CD4-positive, alpha-beta T cell treated with Interferon gamma for 1 hour (primary cell): ENCODE results near the gene METTL4.
"Not testable (repeated sequence)": the region's sequence is repeated elsewhere in the genome, so short reads cannot be mapped to it uniquely, and the experiment has no call there.

Source experiments
- DNase-seq: peaks from one replicate; pipeline ENCODE4 v3.0.0-alpha.2; 2020

The METTL4 gene

GRCh38 chr18:2557536-2557935, 13.8 kb downstream of the METTL4 start:
- no peak for DNase-seq

GRCh38 chr18:2555895-2556294, 15.4 kb downstream of the METTL4 start:
- DNase-seq, result no peak

- DNase-seq, result no peak
These were observed 16.6 kb downstream of the METTL4 start for GRCh38 chr18:2554696-2555095.

DNA sequence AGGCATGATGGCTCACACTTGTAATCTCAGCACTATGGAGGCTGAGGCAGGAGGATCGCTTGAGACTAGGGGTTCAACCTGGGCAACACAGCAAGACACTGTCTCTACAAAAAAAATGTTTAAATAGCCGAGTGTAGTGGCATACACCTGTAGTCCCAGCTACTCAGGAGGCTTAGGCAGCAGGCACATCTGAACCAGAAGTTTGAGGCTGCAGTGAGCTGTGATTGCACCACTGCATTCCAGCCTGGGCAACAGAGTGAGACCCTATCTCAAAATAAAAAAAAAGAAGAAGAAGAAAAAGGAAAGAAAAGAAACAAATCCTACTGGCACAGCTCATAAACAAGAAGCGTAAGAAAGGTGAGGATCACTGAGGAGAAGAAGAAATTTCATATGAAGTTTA, 19.9 kb downstream of the METTL4 start:
- no peak for DNase-seq

DNA sequence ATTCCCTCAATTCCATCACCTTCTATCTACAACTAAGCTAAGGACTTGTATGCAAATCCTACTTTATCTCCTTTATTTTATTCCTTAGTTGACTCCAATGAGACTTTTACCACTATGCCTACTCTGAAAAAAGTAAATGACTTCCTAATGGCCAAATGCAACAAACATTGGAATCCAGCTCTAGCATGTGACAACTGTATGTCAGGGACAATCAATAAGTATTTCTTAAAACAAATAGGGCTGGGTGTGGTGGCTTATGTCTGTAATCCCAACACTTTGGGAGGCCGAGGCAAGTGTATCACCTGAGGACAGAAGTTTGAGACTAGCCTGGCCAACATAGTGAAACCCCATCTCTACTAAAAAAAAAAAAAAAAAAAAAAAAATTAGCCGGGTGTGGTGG, 21.8 kb downstream of the METTL4 start:
- DNase-seq, result no peak

DNA sequence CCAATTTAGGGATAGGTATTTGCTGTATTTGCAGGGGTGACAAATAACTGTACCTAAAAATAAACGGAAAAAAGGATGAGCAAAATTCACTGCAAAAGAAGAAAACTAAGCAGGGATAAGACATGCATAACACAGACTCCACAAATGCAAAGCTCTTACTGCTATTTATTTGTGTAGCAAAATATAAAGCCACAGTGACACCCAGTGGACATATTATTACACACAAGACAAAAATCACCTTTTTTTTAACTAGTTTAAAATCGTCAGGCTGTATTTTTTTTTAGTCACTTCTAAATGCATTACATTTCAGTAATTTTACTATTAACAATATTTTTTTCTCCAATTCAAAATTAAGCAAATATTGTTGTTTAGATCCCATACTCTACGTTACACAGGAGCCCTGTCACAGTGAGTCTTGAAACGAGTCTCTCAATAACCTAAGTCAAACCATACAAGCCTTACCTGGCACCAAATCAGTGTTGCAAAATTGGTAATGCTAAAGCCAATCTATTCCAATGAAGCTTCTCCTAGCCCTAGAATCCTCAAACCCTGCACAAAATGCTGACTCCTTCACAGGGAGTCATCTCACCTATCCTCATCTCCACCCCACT, 23.7 kb downstream of the METTL4 start:
- DNase-seq, result no peak

DNA sequence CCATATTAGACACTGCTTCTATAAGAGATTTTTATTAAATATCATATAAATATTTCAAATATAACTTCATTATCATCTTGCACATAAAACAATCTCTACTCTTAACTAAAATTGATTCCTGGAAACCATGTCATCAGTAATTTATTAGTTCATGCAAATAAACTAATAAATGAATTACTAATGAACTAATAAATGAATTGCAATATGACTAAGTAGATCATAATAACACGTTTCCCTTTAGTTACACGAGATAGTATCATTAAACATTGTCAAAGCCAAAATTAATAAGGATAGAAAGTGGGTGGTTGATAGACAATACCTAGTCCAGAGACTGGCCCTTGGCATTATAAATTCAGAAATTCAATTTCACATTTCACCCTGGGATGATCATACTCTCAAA, 26.1 kb downstream of the METTL4 start:
- no peak for DNase-seq

- not testable (repeated sequence) for DNase-seq
These were observed 29.3 kb downstream of the METTL4 start for GRCh38 chr18:2541925-2542563.

GRCh38 chr18:2540575-2540974, 30.7 kb downstream of the METTL4 start:
- DNase-seq, result no peak

GRCh38 chr18:2538844-2539243, 32.5 kb downstream of the METTL4 start:
- no peak for DNase-seq

- DNase-seq, result no peak
These were observed 33.1 kb downstream of the METTL4 start for GRCh38 chr18:2538236-2538635.

DNA sequence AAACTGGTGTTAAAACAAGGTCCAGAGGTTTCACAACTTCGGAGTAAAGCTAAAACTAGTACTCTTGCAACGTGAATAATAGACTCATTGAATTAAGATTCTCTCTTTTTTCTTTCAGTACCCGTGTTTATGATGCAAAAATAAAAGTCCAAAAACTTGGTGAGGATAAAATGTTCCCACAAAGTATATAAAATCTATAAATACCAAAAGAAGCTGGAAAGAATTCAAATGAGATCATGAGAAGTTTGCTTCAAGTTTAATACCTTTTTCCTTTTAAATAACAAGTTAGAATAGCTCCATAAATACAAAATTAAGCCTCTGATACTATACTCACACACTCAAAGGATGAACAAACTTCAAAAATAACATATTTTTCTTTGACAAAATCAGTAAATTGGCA, 34.0 kb downstream of the METTL4 start:
- DNase-seq, result no peak

- no peak for DNase-seq
These were observed 34.8 kb downstream of the METTL4 start for GRCh38 chr18:2536493-2536892.

DNA sequence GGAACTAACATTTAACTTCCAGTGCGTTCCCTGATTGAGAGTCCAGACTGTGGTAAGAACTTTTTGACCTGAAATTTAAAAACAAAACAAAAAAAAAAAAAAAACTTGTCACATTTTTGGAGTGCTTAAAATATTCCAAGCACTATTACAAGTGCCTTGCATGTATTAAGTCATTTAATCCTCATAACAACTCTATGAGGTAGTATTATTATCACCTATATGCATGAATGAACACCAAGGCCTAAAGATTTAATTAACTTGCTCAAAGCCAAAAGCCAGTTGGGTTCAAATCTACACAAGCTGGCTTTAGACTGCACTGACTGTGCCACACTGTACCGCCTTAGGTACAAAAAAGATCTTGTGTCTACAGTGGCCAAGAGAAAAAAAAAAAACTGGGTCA, 35.2 kb downstream of the METTL4 start:
- no peak for DNase-seq

- no peak for DNase-seq
These were observed 35.8 kb downstream of the METTL4 start for GRCh38 chr18:2535419-2535910.

GRCh38 chr18:2534906-2535305, 36.4 kb downstream of the METTL4 start:
- no peak for DNase-seq

DNA sequence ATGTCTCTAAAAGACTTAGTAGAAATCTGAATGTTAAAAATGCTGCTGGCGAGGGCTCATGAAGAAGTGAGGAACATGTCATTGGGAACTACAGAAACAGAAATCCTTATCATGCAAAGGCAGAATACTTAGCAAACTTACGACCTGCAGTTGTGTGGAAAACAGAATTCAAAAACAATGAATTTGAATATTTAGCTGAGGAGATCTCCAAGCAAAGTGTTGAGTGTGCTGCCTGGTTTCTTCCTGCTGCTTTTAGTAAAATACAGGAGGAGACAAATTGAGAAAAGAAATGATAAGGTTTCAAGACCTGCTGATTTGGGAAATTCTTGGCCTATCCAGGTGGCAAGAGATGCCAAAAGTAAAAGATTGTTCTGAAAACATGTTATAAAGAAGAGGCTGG, 38.5 kb downstream of the METTL4 start:
- no peak for DNase-seq

GRCh38 chr18:2531751-2532150, 39.6 kb downstream of the METTL4 start:
- DNase-seq, result no peak

DNA sequence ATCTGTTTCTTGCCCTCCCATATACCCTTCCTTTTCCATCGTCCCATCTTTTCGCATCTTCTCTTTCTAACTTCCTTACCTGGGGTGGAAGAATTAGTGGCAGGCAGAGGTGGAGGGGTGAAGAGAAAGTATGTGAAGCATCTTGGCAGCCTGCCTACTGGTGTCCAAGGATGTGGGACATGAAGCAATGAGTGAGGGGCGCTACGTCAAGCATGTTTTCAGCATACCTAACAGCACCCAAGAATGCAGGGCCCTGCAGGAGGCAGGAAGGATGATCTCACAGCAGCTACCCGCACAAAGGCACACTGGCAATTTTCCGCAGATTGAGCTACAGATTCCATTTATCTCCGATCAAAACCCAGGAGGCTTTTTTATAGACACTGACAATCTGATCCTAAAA, 42.2 kb downstream of the METTL4 start:
- DNase-seq, result no peak

GRCh38 chr18:2526329-2526728, 45.0 kb downstream of the METTL4 start:
- no peak for DNase-seq

DNA sequence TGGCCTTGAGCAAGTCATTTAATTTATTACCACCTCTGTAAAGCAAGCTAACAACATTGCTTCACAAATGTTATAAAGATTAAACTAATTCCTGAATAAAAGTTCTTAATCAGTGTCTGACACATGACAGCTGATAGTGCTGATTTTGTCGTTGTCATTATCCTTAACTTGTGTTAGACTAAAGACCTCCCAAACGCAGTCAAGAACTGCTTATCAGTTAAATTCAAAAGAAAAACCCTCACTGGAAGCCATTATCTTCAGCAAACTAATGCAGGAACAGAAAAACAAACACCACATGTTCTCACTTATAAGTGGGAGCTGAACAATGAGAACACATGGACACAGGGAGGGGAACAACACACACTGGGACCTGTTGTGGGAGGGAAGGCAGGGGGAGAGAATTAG, 46.5 kb downstream of the METTL4 start:
- not testable (repeated sequence) for DNase-seq

GRCh38 chr18:2522112-2522511, 49.2 kb downstream of the METTL4 start:
- no peak for DNase-seq

GRCh38 chr18:2518473-2518872, 52.8 kb downstream of the METTL4 start:
- no peak for DNase-seq

DNA sequence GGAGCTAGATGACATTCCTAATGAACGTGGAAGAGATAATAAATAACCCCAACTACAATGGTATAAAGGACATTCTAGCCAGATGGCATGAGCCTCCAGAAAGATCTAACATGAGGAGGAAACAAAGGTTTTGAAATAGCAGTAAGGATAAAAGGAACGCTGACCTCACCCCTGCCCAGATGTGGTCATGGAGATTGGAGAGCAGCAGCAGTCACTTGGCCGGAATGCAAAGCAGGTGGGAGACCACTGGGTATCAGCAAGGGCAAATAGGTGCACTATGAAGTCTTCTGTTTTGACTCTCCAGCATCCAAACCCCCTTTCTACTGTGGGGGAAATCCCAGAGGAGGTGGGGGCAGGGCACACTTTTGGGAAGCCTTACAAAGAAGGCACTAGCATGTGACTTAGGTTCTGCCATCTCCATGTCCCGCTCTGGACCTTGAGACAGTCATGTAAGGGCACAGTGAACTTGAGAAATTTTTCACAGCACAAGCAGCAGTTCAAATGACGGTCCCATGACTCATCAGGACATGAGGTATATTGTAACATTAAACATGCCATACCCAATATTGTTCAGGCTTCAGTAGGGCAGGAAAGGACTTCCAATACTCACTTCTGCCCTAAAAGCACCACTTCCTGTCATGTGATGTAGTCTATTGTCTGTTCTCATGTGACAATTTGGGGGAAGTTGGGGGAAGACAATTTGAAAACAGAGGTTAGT, 55.2 kb downstream of the METTL4 start:
- no peak for DNase-seq
